ENCODE data around the gene ETHE1. TPM values are rescaled to one million over a fixed set of nuclear protein-coding genes. Genes with fewer than 3 reads are reported as not detected.

The ETHE1 gene
- total and polyA plus RNA-seq, 7 experiments from 2014 or later = 20.3 to 59.3 (median 25.4) TPM

DNA sequence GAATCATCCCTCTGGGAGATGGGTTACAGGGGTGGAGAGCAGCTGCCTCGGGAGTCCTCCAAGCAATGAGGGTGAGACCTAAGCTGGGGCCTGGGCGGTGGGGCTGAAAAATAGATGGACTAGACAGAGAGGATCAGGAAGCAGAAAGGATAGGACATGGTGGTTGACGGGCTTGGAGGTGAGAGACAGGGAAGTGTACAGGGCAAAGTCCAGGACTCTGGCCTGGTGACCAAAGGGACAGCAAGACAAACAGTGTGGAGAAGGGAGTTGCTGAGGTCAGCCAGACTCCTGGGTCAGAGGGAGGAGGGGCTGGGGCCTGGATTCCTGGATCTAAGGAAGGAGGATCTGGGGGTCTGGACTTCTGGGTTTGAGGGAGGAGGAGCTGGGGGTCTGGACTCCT lies 28.0 kb downstream of the ETHE1 start:
- no peaks in the 10 kb centered on the region for H3K9me3 Mint-ChIP-seq
- peak overlapping the region in 1 of 10 donors; percentile 17 for H3K4me3 Mint-ChIP-seq
- peaks cover 0 to 67% (median 4%) of the 10 kb centered on the region in 3 experiments for H3K36me3 ChIP-seq (ENCODE audit: control insufficient read depth in 2 of 3, insufficient read depth in 3 of 3, low read length in 3 of 3)
- H3K27me3 ChIP-seq (ENCODE audit: control insufficient read depth in 2 of 2, insufficient read depth in 2 of 2, low read length in 2 of 2) = no peaks in the 10 kb centered on the region
- ATAC-seq (no peak), DNase-seq (no peak)
- intact Hi-C loops (cut with micrococcal nuclease) = no loop called here
- no peak overlapping the region for H3K27ac ChIP-seq (ENCODE audit: low read depth, low read length)
- ChIA-PET CTCF (no interaction called here), POLR2A (no interaction called here)
- peaks cover 0 to 12% of the 10 kb centered on the region in 2 donors for H3K4me1 ChIP-seq (ENCODE audit: control insufficient read depth in 2 of 2, insufficient read depth in 2 of 2, low read length in 2 of 2)
- H3K4me3 ChIP-seq (ENCODE audit: low read length) = no peak overlapping the region
- peak overlapping the region in 5 of 9 donors; percentile 16 to 83 (median 67) for H3K27ac Mint-ChIP-seq
- no peaks in the 10 kb centered on the region for H3K27me3 Mint-ChIP-seq
- H3K9me3 ChIP-seq (ENCODE audit: control insufficient read depth in 2 of 3, low read length in 3 of 3) = no peaks in the 10 kb centered on the region
- H3K36me3 Mint-ChIP-seq = peaks cover 12 to 31% (median 26%) of the 10 kb centered on the region in 5 donors
- H3K4me1 Mint-ChIP-seq = peaks cover 21 to 52% (median 28%) of the 10 kb centered on the region in 7 donors

- ATAC-seq (no peak), DNase-seq (no peak)
- Histone ChIP-seq H3K27me3 (ENCODE audit: control insufficient read depth in 2 of 2, insufficient read depth in 2 of 2, low read length in 2 of 2) (no peaks in the 10 kb centered on the region), H3K27ac (ENCODE audit: low read depth, low read length) (no peak overlapping the region), H3K4me3 (ENCODE audit: low read length) (no peak overlapping the region), H3K9me3 (ENCODE audit: control insufficient read depth in 2 of 3, low read length in 3 of 3) (no peaks in the 10 kb centered on the region), H3K36me3 (ENCODE audit: control insufficient read depth in 2 of 3, insufficient read depth in 3 of 3, low read length in 3 of 3) (peaks cover 0 to 63% (median 4%) of the 10 kb centered on the region in 3 experiments), H3K4me1 (ENCODE audit: control insufficient read depth in 2 of 2, insufficient read depth in 2 of 2, low read length in 2 of 2) (peaks cover 0 to 10% of the 10 kb centered on the region in 2 donors)
- H3K4me1 Mint-ChIP-seq = peaks cover 15 to 47% (median 22%) of the 10 kb centered on the region in 7 donors
- POLR2A ChIA-PET = no interaction called here
- no peaks in the 10 kb centered on the region for H3K27me3 Mint-ChIP-seq
- peaks cover 12 to 31% (median 26%) of the 10 kb centered on the region in 5 donors for H3K36me3 Mint-ChIP-seq
- H3K9me3 Mint-ChIP-seq = no peaks in the 10 kb centered on the region
- H3K4me3 Mint-ChIP-seq = peak overlapping the region in 2 of 10 donors; percentile 8 to 20
- intact Hi-C loops (cut with micrococcal nuclease) = no loop called here
- CTCF ChIA-PET = interaction anchor here (1.8 kb wide), 1 partner anchor 51 kb away, joined by 6 read pairs; no protein-coding TSS in a partner anchor
- H3K27ac Mint-ChIP-seq = peak overlapping the region in 5 of 9 donors; percentile 21 to 83 (median 57)
Observed at GRCh38 chr19:43498233-43498842, 28.7 kb downstream of the ETHE1 start.

DNA sequence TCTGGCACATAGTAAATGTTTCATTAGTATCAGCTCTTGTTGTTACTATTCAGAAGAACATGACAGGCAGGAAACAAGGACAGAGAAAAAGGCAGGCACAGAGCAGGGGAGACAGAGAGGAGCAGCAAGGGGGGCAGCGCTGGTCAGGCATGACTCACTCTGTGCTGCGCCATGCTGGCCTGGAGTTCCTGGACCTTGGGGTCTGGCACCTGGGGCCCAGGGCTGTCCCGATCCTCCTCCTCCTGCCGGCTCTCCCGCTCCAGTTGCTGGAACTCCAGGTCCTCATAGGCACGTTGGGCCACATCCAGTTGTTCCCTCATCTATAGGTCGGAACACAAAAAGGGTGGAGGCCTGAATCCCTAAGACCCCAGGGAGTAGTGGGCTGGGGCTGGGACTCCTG lies 30.0 kb downstream of the ETHE1 start:
- no peak overlapping the region for H3K4me3 ChIP-seq (ENCODE audit: low read length)
- ATAC-seq = no peak
- Mint-ChIP-seq H3K27ac (peak overlapping the region in 1 of 9 donors; percentile 59), H3K27me3 (no peaks in the 10 kb centered on the region), H3K36me3 (peaks cover 12 to 27% (median 25%) of the 10 kb centered on the region in 5 donors), H3K9me3 (no peaks in the 10 kb centered on the region), H3K4me1 (peaks cover 6 to 33% (median 11%) of the 10 kb centered on the region in 7 donors), H3K4me3 (peak overlapping the region in 1 of 10 donors; percentile 56)
- no peaks in the 10 kb centered on the region for H3K27me3 ChIP-seq (ENCODE audit: control insufficient read depth in 2 of 2, insufficient read depth in 2 of 2, low read length in 2 of 2)
- CTCF ChIA-PET = interaction anchor here (1.8 kb wide), 1 partner anchor 50 kb away, joined by 6 read pairs; no protein-coding TSS in a partner anchor
- H3K4me1 ChIP-seq (ENCODE audit: control insufficient read depth in 2 of 2, insufficient read depth in 2 of 2, low read length in 2 of 2) = no peaks in the 10 kb centered on the region
- no peak for DNase-seq
- intact Hi-C loops (cut with micrococcal nuclease) = no loop called here
- H3K27ac ChIP-seq (ENCODE audit: low read depth, low read length) = no peak overlapping the region
- peaks cover 0 to 65% (median 4%) of the 10 kb centered on the region in 3 experiments for H3K36me3 ChIP-seq (ENCODE audit: control insufficient read depth in 2 of 3, insufficient read depth in 3 of 3, low read length in 3 of 3)
- POLR2A ChIA-PET = no interaction called here
- no peaks in the 10 kb centered on the region for H3K9me3 ChIP-seq (ENCODE audit: control insufficient read depth in 2 of 3, low read length in 3 of 3)

DNA sequence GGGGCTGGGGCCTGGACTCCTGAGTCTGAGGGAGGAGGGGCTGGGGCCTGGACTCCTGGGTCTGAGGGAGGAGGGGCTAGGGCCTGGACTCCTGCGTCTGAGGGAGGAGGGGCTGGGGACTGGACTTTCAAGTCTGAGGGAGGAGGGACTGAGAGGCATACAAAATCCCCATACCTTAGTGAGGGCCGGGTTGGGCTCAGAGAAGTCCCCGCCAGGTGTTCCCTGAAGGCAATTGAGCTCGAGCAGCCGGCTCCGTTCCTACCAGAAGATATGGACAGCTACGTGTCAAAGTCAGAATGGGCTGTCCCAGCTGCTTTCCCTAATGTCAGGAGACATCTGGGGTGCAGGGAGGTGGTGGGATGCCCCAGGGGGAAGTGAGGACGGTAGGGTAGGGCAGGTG lies 31.9 kb downstream of the ETHE1 start:
- H3K9me3 Mint-ChIP-seq = no peaks in the 10 kb centered on the region
- H3K27ac ChIP-seq (ENCODE audit: low read depth, low read length) = no peak overlapping the region
- no peak for DNase-seq
- ChIA-PET POLR2A (interaction anchor here (1.0 kb wide), 1 partner anchor 12 kb away, joined by 3 read pairs; no protein-coding TSS in a partner anchor), CTCF (interaction anchor here (0.8 kb wide), 1 partner anchor 48 kb away, joined by 3 read pairs; no protein-coding TSS in a partner anchor)
- H3K4me1 Mint-ChIP-seq = peaks cover 2 to 18% (median 8%) of the 10 kb centered on the region in 7 donors
- peaks cover 0 to 62% (median 4%) of the 10 kb centered on the region in 3 experiments for H3K36me3 ChIP-seq (ENCODE audit: control insufficient read depth in 2 of 3, insufficient read depth in 3 of 3, low read length in 3 of 3)
- no peaks in the 10 kb centered on the region for H3K27me3 ChIP-seq (ENCODE audit: control insufficient read depth in 2 of 2, insufficient read depth in 2 of 2, low read length in 2 of 2)
- H3K27ac Mint-ChIP-seq = no peak overlapping the region
- H3K4me3 ChIP-seq (ENCODE audit: low read length) = no peak overlapping the region
- no peaks in the 10 kb centered on the region for H3K4me1 ChIP-seq (ENCODE audit: control insufficient read depth in 2 of 2, insufficient read depth in 2 of 2, low read length in 2 of 2)
- no peak overlapping the region for H3K4me3 Mint-ChIP-seq
- no peak for ATAC-seq
- no peaks in the 10 kb centered on the region for H3K27me3 Mint-ChIP-seq
- H3K9me3 ChIP-seq (ENCODE audit: control insufficient read depth in 2 of 3, low read length in 3 of 3) = no peaks in the 10 kb centered on the region
- intact Hi-C loops (cut with micrococcal nuclease) = no loop called here
- H3K36me3 Mint-ChIP-seq = peaks cover 12 to 23% (median 17%) of the 10 kb centered on the region in 5 donors

DNA sequence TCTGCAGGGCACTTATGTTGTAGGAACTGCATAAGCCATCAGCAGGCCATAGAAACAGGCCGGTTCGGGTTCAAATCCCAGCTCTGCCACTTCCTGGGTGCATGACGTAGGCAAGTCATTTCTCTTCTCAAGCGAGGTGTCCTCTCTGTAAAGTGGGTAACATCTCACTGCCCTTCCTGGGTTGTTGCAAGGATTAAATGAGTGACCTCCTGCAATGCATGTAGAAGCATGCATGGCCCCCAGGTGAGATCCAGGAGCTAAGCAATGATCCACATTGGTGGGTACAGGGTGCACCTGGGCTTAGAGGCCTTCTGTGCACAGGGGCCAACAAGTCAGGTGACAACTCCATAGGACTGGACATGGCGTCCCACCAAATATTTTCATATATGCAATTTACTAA lies 36.2 kb downstream of the ETHE1 start:
- Histone ChIP-seq H3K9me3 (ENCODE audit: control insufficient read depth in 2 of 3, low read length in 3 of 3) (no peaks in the 10 kb centered on the region), H3K36me3 (ENCODE audit: control insufficient read depth in 2 of 3, insufficient read depth in 3 of 3, low read length in 3 of 3) (peaks cover 0 to 29% (median 0%) of the 10 kb centered on the region in 3 experiments), H3K4me3 (ENCODE audit: low read length) (no peak overlapping the region), H3K27ac (ENCODE audit: low read depth, low read length) (no peak overlapping the region), H3K27me3 (ENCODE audit: control insufficient read depth in 2 of 2, insufficient read depth in 2 of 2, low read length in 2 of 2) (no peaks in the 10 kb centered on the region), H3K4me1 (ENCODE audit: control insufficient read depth in 2 of 2, insufficient read depth in 2 of 2, low read length in 2 of 2) (no peaks in the 10 kb centered on the region)
- Mint-ChIP-seq H3K27ac (peak overlapping the region in 2 of 9 donors; percentile 27 to 60), H3K9me3 (no peaks in the 10 kb centered on the region), H3K4me3 (no peak overlapping the region), H3K36me3 (peaks cover 1 to 4% (median 3%) of the 10 kb centered on the region in 5 donors), H3K4me1 (peaks cover 0 to 13% (median 7%) of the 10 kb centered on the region in 7 donors), H3K27me3 (no peaks in the 10 kb centered on the region)
- intact Hi-C loops (cut with micrococcal nuclease) = no loop called here
- CTCF ChIA-PET = interaction anchor here (1.6 kb wide), 1 partner anchor 28 kb away, joined by 3 read pairs; no protein-coding TSS in a partner anchor
- no peak for DNase-seq
- no peak for ATAC-seq
- POLR2A ChIA-PET = interaction anchor here (0.6 to 1.5 kb wide), 4 partner anchors 14 to 152 kb away, joined by 3 read pairs; partner anchors contain the start of gene PHLDB3

GRCh38 chr19:43489979-43490599 lies 36.9 kb downstream of the ETHE1 start:
- ChIA-PET POLR2A (interaction anchor here (0.9 to 1.5 kb wide), 3 partner anchors 14 to 65 kb away, joined by 3 read pairs; partner anchors contain the start of gene PHLDB3), CTCF (interaction anchor here (1.6 kb wide), 1 partner anchor 29 kb away, joined by 3 read pairs; no protein-coding TSS in a partner anchor)
- Histone ChIP-seq H3K36me3 (ENCODE audit: control insufficient read depth in 2 of 3, insufficient read depth in 3 of 3, low read length in 3 of 3) (peaks cover 0 to 25% (median 0%) of the 10 kb centered on the region in 3 experiments), H3K9me3 (ENCODE audit: control insufficient read depth in 2 of 3, low read length in 3 of 3) (no peaks in the 10 kb centered on the region), H3K4me1 (ENCODE audit: control insufficient read depth in 2 of 2, insufficient read depth in 2 of 2, low read length in 2 of 2) (no peaks in the 10 kb centered on the region), H3K27ac (ENCODE audit: low read depth, low read length) (no peak overlapping the region), H3K27me3 (ENCODE audit: control insufficient read depth in 2 of 2, insufficient read depth in 2 of 2, low read length in 2 of 2) (no peaks in the 10 kb centered on the region), H3K4me3 (ENCODE audit: low read length) (no peak overlapping the region)
- Mint-ChIP-seq H3K27me3 (no peaks in the 10 kb centered on the region), H3K9me3 (no peaks in the 10 kb centered on the region), H3K27ac (peak overlapping the region in 8 of 9 donors; percentile 12 to 87 (median 59)), H3K4me1 (peaks cover 0 to 13% (median 6%) of the 10 kb centered on the region in 7 donors), H3K36me3 (no peaks in the 10 kb centered on the region), H3K4me3 (no peak overlapping the region)
- intact Hi-C loops (cut with micrococcal nuclease) = no loop called here
- DNase-seq (no peak), ATAC-seq (no peak)

All from naive thymus-derived CD4-positive, alpha-beta T cell (primary cell).